HEK293T (cell line): Measurements from ENCODE around the gene RAB7B.

Source experiments
- ARNT ChIP-seq: fragments of 450-650 bp; IDR thresholded peaks from 2 replicates; pipeline ENCODE4 v1.6.1; 2017; ENCODE audit warnings: mild to moderate bottlenecking
- HDGF ChIP-seq: fragments of 450-650 bp; IDR thresholded peaks from 2 replicates; pipeline ENCODE4 v1.6.1; 2017; ENCODE audit warnings: antibody characterized with exemption, borderline replicate concordance
- SP1 ChIP-seq: fragments of 450-650 bp; IDR thresholded peaks from 2 replicates; pipeline ENCODE4 v1.6.1; 2017
- TF ChIP-seq, protein P1 (sequence below): fragments of 450-650 bp; IDR thresholded peaks from 2 replicates; pipeline ENCODE4 v1.6.1; 2016

DNA sequence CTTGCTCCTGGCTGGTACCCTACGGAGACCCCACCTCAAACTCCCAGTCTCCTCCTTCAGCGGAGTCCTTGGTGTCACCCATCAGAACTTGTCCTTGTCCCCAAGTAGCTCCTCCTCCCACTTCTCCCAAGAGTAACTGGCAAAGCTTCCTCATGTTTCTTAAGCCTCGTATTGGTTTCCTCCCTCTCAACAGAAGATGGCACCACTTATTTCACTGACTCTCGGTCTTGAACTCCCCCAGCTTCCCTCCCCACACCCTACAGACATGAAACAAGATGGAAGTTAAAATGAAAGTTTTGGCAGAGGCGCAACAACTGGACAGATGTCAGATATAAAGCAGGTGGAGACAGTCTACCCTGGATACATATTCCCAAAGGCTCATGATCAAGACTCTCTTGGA is 13.4 kb downstream of the RAB7B start:
- TF ChIP-seq, protein P1, sequence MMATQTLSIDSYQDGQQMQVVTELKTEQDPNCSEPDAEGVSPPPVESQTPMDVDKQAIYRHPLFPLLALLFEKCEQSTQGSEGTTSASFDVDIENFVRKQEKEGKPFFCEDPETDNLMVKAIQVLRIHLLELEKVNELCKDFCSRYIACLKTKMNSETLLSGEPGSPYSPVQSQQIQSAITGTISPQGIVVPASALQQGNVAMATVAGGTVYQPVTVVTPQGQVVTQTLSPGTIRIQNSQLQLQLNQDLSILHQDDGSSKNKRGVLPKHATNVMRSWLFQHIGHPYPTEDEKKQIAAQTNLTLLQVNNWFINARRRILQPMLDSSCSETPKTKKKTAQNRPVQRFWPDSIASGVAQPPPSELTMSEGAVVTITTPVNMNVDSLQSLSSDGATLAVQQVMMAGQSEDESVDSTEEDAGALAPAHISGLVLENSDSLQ = no peak
- TF ChIP-seq HDGF (no peak), ARNT (no peak), SP1 (no peak)
